ENCODE results near the gene HECW1. TPM values are rescaled to one million over a fixed set of nuclear protein-coding genes. Genes with fewer than 3 reads are reported as not detected.
"Not testable (repeated sequence)": the region's sequence is repeated elsewhere in the genome, so short reads cannot be mapped to it uniquely, and the experiment has no call there.

The HECW1 gene
- total and polyA plus RNA-seq, 4 donors: 0.77 to 1.9 (median 1.0) TPM; not detected in 1

GRCh38 chr7:43575506-43575905, 463.1 kb downstream of the HECW1 start:
- Histone ChIP-seq H3K27ac (ENCODE audit: low read depth in 1 of 2, low read length in 2 of 2) (no peak overlapping the region), H3K27me3 (ENCODE audit: control insufficient read depth in 1 of 2, insufficient read depth in 2 of 2, low read length in 1 of 2) (no peaks in the 10 kb centered on the region), H3K36me3 (ENCODE audit: control insufficient read depth in 1 of 2, insufficient read depth in 2 of 2, low read length in 1 of 2) (no peaks in the 10 kb centered on the region), H3K9me3 (ENCODE audit: control insufficient read depth, low read length) (no peaks in the 10 kb centered on the region), H3K4me1 (ENCODE audit: control insufficient read depth in 1 of 2, insufficient read depth in 2 of 2, low read length in 2 of 2) (no peaks in the 10 kb centered on the region), H3K4me3 (ENCODE audit: low read length in 2 of 2) (no peak overlapping the region)
- no peak for DNase-seq
- ATAC-seq (ENCODE audit: low FRiP score): no peak
- intact Hi-C loops (cut with DNase I): no loop called here
- WGBS, 2 donors: 89 to 91% methylated on average over 6 of the region's 6 CpGs

DNA sequence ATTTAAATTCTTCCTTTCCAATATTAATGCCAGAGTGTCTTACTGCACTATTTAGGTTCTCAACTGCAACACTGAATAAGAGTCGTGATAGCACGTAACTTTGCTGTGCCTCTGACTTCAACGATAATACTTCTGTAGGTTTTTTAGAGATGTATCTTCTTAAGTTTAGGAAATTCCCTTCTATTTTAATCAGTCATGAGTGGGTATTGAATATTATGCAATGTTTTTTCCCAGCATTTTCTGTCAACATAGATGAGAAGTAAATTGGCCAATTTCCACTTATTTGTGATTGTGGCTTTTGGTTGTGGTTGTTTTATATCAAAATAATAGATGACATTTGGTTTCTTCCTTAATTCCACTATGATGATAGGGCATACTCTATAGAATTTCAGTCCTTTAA, 463.8 kb downstream of the HECW1 start:
- Histone ChIP-seq H3K27me3 (ENCODE audit: control insufficient read depth in 1 of 2, insufficient read depth in 2 of 2, low read length in 1 of 2) (no peaks in the 10 kb centered on the region), H3K4me3 (ENCODE audit: low read length in 2 of 2) (no peak overlapping the region), H3K4me1 (ENCODE audit: control insufficient read depth in 1 of 2, insufficient read depth in 2 of 2, low read length in 2 of 2) (no peaks in the 10 kb centered on the region), H3K27ac (ENCODE audit: low read depth in 1 of 2, low read length in 2 of 2) (no peak overlapping the region), H3K9me3 (ENCODE audit: control insufficient read depth, low read length) (no peaks in the 10 kb centered on the region), H3K36me3 (ENCODE audit: control insufficient read depth in 1 of 2, insufficient read depth in 2 of 2, low read length in 1 of 2) (no peaks in the 10 kb centered on the region)
- DNase-seq (no peak), ATAC-seq (ENCODE audit: low FRiP score) (no peak)
- intact Hi-C loops (cut with DNase I): no loop called here
- WGBS, 2 donors: 87 to 93% methylated on average over 3 of the region's 3 CpGs

- Histone ChIP-seq H3K36me3 (ENCODE audit: control insufficient read depth in 1 of 2, insufficient read depth in 2 of 2, low read length in 1 of 2) (no peaks in the 10 kb centered on the region), H3K4me1 (ENCODE audit: control insufficient read depth in 1 of 2, insufficient read depth in 2 of 2, low read length in 2 of 2) (no peaks in the 10 kb centered on the region), H3K9me3 (ENCODE audit: control insufficient read depth, low read length) (no peaks in the 10 kb centered on the region), H3K27ac (ENCODE audit: low read depth in 1 of 2, low read length in 2 of 2) (no peak overlapping the region), H3K4me3 (ENCODE audit: low read length in 2 of 2) (no peak overlapping the region), H3K27me3 (ENCODE audit: control insufficient read depth in 1 of 2, insufficient read depth in 2 of 2, low read length in 1 of 2) (no peaks in the 10 kb centered on the region)
- 81% methylated on average over 6 of the region's 6 CpGs for WGBS, 2 donors
- intact Hi-C loops (cut with DNase I): no loop called here
- DNase-seq (no peak), ATAC-seq (ENCODE audit: low FRiP score) (no peak)
Measured at GRCh38 chr7:43577485-43577951, 465.1 kb downstream of the HECW1 start.

DNA sequence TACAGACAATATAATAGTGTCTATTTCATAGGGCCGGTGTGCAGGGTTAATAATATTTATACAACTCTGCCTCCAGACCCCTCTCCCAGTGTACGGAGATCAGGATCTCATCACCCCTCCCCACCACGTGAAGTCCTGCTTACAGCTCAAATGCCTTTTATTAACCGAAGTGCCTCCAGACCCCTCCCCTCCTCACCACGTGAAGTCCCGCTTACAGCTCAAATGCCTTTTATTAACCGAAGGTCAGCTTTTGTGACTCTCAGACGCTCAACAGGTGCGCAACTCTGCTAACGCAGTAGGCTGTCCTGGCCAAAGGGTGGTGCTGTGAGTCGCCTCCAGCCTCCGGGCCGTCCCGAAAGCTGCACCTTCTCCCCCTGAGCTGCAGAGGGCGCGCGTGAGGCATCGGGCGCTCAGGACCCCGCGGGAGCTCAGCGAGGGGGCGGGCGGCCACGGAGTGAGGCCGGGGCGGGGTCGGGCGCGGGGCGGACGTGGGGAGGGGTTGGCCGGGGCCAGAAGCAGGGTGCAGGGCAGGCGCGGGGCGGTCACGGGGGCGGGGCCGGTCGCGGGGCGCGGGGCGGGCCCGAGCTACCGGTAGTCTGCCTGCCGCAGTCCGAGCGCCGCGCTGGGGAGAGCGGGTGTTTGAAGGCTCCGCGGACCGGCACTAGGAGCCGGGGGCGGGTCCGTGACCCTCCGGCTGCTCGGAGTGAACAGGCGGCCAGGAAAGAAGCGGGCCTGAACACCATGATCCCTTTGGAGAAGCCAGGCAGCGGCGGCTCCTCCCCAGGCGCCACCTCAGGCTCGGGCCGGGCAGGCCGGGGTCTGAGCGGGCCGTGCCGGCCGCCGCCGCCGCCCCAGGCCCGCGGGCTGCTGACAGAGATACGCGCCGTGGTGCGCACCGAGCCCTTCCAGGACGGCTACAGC, 470.3 kb downstream of the HECW1 start, which contains the start of gene STK17A:
TSS of gene STK17A (plus strand) at position 606 of the 921 bp plus-strand sequence. CDS start at position 742, 136 bp downstream.
- Histone ChIP-seq H3K27ac (ENCODE audit: low read depth in 1 of 2, low read length in 2 of 2) (peak within 1 kb of the TSS; percentile 87 to 95), H3K4me3 (ENCODE audit: low read length in 2 of 2) (peak within 1 kb of the TSS; percentile 69 to 90), H3K9me3 (ENCODE audit: control insufficient read depth, low read length) (no peaks in the 10 kb centered on the region), H3K27me3 (ENCODE audit: control insufficient read depth in 1 of 2, insufficient read depth in 2 of 2, low read length in 1 of 2) (no peaks in the 10 kb centered on the region), H3K4me1 (ENCODE audit: control insufficient read depth in 1 of 2, insufficient read depth in 2 of 2, low read length in 2 of 2) (no peaks in the 10 kb centered on the region), H3K36me3 (ENCODE audit: control insufficient read depth in 1 of 2, insufficient read depth in 2 of 2, low read length in 1 of 2) (no peaks in the 10 kb centered on the region)
- intact Hi-C loops (cut with DNase I): loop anchor here (1.0 to 5.0 kb wide), 6 partner anchors 65 to 255 kb away; no protein-coding TSS in a partner anchor
- peak; percentile 98 for ATAC-seq (ENCODE audit: low FRiP score)
- peak; percentile 93 to 98 for DNase-seq
- WGBS, 2 donors: 1% methylated on average over 67 to 83 of the region's 83 CpGs

GRCh38 chr7:43583424-43584194, 471.2 kb downstream of the HECW1 start:
- peak overlapping the region; percentile 87 to 95 for H3K27ac ChIP-seq (ENCODE audit: low read depth in 1 of 2, low read length in 2 of 2)
- intact Hi-C loops (cut with DNase I): loop anchor here (2.0 to 5.0 kb wide), 5 partner anchors 63 to 254 kb away; no protein-coding TSS in a partner anchor
- peak; percentile 83 to 92 for DNase-seq
- WGBS, 2 donors: 0% methylated on average over 63 to 66 of the region's 66 CpGs
- peak overlapping the region; percentile 69 to 90 for H3K4me3 ChIP-seq (ENCODE audit: low read length in 2 of 2)
- peaks cover 0 to 2% of the 10 kb centered on the region in 2 donors for H3K4me1 ChIP-seq (ENCODE audit: control insufficient read depth in 1 of 2, insufficient read depth in 2 of 2, low read length in 2 of 2)
- no peaks in the 10 kb centered on the region for H3K27me3 ChIP-seq (ENCODE audit: control insufficient read depth in 1 of 2, insufficient read depth in 2 of 2, low read length in 1 of 2)
- no peaks in the 10 kb centered on the region for H3K36me3 ChIP-seq (ENCODE audit: control insufficient read depth in 1 of 2, insufficient read depth in 2 of 2, low read length in 1 of 2)
- peak; percentile 65 for ATAC-seq (ENCODE audit: low FRiP score)
- H3K9me3 ChIP-seq (ENCODE audit: control insufficient read depth, low read length): no peaks in the 10 kb centered on the region

DNA sequence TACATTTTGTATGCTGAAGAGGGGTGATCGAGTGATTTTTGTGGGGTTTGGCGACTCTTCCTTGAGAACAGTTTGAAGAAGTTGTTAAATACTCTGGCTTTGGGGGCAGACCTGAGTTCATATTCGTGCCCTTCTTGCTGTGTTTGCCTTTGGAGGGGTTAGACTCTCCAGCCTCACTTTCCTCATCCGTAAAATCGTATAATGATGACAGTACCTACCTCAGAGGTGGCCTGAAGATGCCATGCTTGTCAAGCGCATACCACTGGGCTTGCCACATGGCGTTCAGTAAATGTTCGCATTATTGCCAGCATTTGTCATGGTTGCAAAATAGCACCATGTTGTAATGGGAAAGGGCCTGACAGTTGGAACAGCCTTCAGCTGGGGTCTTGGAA, 471.7 kb downstream of the HECW1 start:
- Histone ChIP-seq H3K4me1 (ENCODE audit: control insufficient read depth in 1 of 2, insufficient read depth in 2 of 2, low read length in 2 of 2) (peaks cover 0 to 7% of the 10 kb centered on the region in 2 donors), H3K27ac (ENCODE audit: low read depth in 1 of 2, low read length in 2 of 2) (peak overlapping the region; percentile 87 to 95)

DNA sequence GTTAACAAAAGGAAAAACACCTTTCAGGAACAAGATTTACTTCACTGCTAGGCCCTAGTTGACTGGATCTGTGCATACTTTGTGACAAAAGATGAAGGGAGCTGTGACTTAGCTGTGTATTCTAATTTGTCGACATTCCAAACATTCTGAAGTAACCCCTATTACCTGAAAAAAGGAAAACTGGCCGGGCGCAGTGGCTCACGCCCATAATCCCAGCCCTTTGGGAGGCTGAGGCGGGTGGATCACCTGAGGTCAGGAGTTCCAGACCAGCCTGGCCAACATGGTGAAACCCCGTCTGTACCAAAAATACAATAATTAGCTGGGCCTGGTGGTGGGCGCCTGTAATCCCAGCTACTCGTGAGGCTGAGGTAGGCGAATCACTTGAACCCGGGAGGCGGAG, 472.3 kb downstream of the HECW1 start:
- WGBS, 2 donors: 18 to 21% methylated on average over 11 of the region's 11 CpGs
- ATAC-seq (ENCODE audit: low FRiP score); H3K4me1 ChIP-seq (ENCODE audit: control insufficient read depth in 1 of 2, insufficient read depth in 2 of 2, low read length in 2 of 2); H3K27me3 ChIP-seq (ENCODE audit: control insufficient read depth in 1 of 2, insufficient read depth in 2 of 2, low read length in 1 of 2); DNase-seq; H3K9me3 ChIP-seq (ENCODE audit: control insufficient read depth, low read length); H3K36me3 ChIP-seq (ENCODE audit: control insufficient read depth in 1 of 2, insufficient read depth in 2 of 2, low read length in 1 of 2): not testable (repeated sequence)
- H3K4me3 ChIP-seq (ENCODE audit: low read length in 2 of 2): peak overlapping the region; percentile 69 to 90
- H3K27ac ChIP-seq (ENCODE audit: low read depth in 1 of 2, low read length in 2 of 2): peak overlapping the region; percentile 77 to 87
- intact Hi-C loops (cut with DNase I): loop anchor here (2.0 to 5.0 kb wide), 4 partner anchors 62 to 253 kb away; no protein-coding TSS in a partner anchor

More for the DNA sequence above, 471.7 kb downstream of the HECW1 start:
- WGBS, 2 donors: 0% methylated on average over 8 of the region's 8 CpGs
- ATAC-seq (ENCODE audit: low FRiP score): peak; percentile 33
- DNase-seq: no peak
- Histone ChIP-seq H3K27me3 (ENCODE audit: control insufficient read depth in 1 of 2, insufficient read depth in 2 of 2, low read length in 1 of 2) (no peaks in the 10 kb centered on the region), H3K4me3 (ENCODE audit: low read length in 2 of 2) (peak overlapping the region; percentile 69 to 90), H3K9me3 (ENCODE audit: control insufficient read depth, low read length) (no peaks in the 10 kb centered on the region), H3K36me3 (ENCODE audit: control insufficient read depth in 1 of 2, insufficient read depth in 2 of 2, low read length in 1 of 2) (no peaks in the 10 kb centered on the region)
- intact Hi-C loops (cut with DNase I): loop anchor here (2.0 to 5.0 kb wide), 4 partner anchors 63 to 253 kb away; no protein-coding TSS in a partner anchor

DNA sequence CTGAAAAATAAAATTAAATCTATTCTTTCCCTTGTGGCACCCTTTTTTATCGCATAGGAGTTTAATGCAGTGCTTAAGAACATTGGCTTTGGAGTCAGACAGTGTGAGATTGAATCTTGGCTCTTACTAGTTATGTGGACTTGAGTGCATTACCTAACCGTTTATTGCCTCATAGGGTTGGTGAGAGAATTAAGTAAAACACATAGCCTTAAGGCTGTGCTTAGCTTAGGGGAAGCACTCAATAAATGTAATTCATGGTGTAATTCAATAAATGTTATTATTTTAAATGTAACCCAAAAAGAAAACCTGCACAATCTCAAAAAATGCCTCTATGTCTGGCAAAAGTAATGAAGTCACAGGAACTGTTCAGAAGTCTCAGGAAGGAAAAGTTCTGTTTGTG, 473.1 kb downstream of the HECW1 start:
- H3K27me3 ChIP-seq (ENCODE audit: control insufficient read depth in 1 of 2, insufficient read depth in 2 of 2, low read length in 1 of 2): no peaks in the 10 kb centered on the region
- no peak overlapping the region for H3K27ac ChIP-seq (ENCODE audit: low read depth in 1 of 2, low read length in 2 of 2)
- DNase-seq (no peak), ATAC-seq (ENCODE audit: low FRiP score) (no peak)
- peak overlapping the region; percentile 15 to 21 for H3K4me3 ChIP-seq (ENCODE audit: low read length in 2 of 2)
- intact Hi-C loops (cut with DNase I): loop anchor here in 1 of 2 donors (2.0 kb wide), 1 partner anchor 61 kb away; no protein-coding TSS in a partner anchor
- no peaks in the 10 kb centered on the region for H3K9me3 ChIP-seq (ENCODE audit: control insufficient read depth, low read length)
- H3K4me1 ChIP-seq (ENCODE audit: control insufficient read depth in 1 of 2, insufficient read depth in 2 of 2, low read length in 2 of 2): peaks cover 2 to 7% of the 10 kb centered on the region in 2 donors
- 2% methylated on average over 2 of the region's 2 CpGs for WGBS, 2 donors
- H3K36me3 ChIP-seq (ENCODE audit: control insufficient read depth in 1 of 2, insufficient read depth in 2 of 2, low read length in 1 of 2): no peaks in the 10 kb centered on the region

Data from aorta (tissue), 5 donors.